ENCODE results near the gene KCNK3.

KCNK3 gene

GRCh38 chr2:26692897-26693849 lies 651 bp downstream of the KCNK3 start:
- DNase-seq, result no peak

DNA sequence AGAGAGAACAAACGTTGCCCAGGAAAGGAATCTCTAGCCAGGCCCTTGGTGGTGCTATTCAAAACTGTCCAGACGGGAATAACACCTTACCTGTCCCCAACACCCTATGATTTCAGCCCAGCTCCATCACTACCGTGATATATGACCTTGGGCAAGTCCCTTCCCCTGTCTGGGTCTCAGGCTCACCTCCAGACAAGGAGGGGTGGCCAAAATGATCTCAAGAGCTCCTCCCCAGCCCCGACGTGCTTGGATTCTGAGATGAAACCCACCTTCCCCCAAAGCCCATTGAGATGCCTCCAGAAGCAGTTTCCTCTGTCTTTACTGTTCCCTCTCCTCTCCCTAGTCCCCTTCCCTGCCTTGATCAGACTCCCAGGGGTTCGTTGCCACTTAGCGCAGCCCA lies 1.5 kb downstream of the KCNK3 start:
- no peak for DNase-seq

DNA sequence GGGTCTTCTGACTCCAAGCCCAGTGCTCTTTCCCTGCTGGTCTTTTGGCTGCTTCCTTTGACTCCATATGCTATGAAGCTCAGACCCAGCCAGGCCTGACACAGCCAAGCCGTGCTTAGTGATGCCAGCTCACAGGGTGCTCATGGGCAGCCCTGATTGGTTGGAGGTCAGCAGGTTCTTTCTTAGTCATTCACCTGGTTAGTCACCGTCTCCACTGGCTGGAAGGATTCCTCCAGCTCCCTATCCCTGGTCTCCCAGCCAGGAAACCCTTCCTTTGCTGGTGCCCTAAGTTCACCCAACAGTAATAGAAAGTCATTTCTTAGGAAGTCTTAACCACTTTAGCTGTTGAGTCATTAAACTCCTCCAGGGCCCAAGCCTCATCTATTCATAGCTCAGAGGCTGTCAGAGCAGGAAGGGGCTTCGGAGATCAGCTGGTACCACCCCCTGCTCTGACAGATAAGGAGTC lies 3.9 kb downstream of the KCNK3 start:
- DNase-seq, result no peak

GRCh38 chr2:26697425-26697824 lies 4.9 kb downstream of the KCNK3 start:
- DNase-seq, result no peak

GRCh38 chr2:26699295-26699694 lies 6.8 kb downstream of the KCNK3 start:
- DNase-seq, result no peak

GRCh38 chr2:26700078-26700477 lies 7.6 kb downstream of the KCNK3 start:
- DNase-seq, result no peak

- no peak for DNase-seq
Observed at GRCh38 chr2:26701596-26701995, 9.1 kb downstream of the KCNK3 start.

DNA sequence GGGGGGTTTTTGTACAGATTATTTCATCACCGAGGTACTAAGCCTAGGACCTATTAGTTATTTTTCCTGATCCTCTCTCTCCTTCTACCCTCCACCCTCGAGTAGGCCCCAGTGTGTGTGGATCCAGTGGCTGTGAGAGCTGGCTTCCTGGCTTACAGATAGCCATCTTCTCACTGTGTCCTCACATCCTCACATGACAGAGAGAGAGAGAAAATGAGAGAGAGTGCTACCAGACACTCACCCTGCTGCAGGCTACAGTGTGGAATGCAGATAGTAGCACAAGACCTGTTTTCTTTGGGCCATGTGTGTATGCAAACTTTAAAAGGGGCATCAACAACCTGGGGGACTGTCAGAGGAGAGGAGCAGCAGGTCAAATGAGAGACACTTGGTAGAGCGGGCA lies 9.5 kb downstream of the KCNK3 start:
- no peak for DNase-seq

GRCh38 chr2:26704441-26704977 lies 12.0 kb downstream of the KCNK3 start:
- DNase-seq, result no peak

DNA sequence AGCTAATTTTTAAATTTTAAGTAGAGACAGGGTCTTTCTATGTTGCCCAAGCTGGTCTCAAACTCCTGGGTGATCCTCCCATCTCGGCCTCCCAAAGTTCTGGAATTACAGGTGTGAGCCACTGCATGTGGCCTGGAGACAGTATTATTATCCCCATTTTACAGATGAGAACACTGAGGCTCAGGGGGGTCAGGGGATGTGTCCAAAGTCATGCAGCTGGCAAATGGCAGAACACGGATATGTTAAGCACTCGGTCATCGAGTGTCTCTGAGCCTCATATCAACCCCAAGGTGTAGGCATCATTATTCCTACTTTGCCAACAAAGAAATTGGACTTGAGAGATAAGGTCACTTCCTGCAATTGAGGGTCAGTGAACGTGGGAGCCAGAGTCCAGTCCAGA lies 12.6 kb downstream of the KCNK3 start:
- DNase-seq, result no peak

DNA sequence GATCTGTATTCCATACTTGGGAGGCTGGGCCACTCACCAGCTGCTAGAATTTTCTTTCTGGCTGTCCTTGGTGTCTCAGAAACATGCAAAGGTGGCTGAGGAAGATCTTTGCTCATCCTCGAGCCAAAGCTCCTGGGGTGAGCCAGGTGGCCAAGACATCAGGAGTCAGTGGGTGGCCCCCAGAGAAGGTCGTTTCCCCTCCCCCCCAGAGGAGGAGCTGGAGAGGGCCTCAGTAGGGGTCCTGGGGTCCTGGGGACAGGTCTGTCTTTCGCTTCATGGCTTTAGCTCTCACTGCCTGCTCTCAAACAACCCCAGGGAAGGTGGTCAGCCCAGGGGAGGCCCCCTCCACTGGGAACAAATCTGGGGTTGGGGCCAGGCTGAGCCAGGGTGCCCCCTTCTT lies 13.6 kb downstream of the KCNK3 start:
- DNase-seq, result no peak

DNA sequence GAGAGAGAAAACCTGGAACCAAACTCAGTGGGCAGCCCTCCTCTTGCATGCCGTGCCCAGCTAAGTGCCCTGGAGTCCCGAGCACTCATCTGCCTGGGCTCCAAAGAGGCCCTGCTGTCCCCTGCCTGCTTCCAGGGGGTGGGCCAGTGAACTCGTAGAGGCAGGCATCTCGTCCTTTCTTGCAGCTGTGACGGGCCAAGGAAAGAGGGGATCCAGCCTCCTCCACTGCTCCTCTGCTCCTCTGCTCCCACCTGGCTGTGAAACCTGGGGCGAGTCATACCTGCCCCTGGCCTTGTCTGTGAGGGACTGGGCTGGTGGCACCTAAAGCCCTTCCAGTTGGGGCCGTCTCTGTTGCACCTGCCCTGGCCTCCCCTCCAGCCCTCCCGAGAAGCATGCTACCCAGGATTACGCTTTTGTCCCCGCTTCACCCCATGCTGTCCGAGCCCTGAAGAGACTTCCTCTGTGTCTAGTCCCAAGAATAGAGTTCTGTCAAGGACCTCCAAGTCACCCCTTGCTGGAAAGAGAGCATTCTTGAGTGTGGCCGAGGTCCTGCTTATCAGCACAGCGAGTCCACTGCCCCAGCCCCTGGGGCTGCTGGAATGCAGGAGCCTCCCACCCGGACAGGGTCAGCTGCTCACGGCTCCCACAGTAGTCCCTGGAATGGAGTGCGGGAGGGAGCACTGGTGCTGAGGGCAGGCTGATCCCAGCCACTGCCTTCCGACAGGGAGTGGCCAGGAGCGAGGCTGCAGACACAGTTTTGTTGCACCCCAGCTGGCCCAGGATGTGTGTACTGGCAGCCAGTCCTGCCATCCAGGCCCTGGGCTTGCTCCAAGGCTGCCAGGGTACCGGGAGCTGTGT lies 14.3 kb downstream of the KCNK3 start:
- DNase-seq, result no peak

- no peak for DNase-seq
Observed at GRCh38 chr2:26707747-26708146, 15.2 kb downstream of the KCNK3 start.

DNA sequence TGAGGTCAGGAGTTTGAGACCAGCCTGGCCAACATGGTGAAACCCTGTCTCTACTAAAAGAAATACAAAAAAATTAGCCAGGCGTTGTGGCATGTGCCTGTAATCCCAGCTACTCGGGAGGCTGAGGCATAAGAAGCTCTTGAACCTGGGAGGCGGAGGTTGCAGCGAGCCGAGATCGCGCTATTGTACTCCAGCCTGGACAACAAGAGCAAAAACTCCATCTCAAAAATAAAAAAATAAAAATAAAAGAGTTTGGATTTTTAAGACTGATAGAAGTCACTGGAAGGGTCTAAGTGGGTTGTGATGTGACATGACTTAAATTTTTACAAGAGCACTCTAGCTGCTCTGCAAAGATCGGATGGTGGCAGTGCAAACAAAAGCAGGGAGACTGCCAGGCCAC lies 15.9 kb downstream of the KCNK3 start:
- no peak for DNase-seq

- no peak for DNase-seq
Observed at GRCh38 chr2:26709323-26710110, 17.0 kb downstream of the KCNK3 start.

DNA sequence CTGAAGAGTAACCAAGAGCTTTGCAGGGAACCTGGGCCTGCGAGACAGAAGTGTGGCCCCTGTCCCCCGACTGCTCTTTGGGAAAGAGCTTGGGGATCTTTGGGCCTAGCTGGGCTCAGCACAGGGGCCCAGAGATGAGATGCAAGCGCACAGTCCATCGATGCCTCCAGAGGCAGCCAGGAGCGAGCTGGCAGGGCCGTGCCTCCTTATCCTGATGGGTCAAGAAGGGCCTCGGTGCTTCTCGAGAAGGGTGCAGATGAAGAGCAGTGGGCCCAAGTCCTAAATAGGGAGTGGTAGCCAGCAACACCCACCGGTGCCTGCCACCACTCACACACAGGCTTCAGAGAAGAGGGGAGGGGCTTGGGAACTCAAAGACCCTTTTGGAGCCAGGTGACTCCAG lies 17.6 kb downstream of the KCNK3 start:
- DNase-seq, result no peak

- no peak for DNase-seq
Observed at GRCh38 chr2:26710743-26711456, 18.4 kb downstream of the KCNK3 start.

DNA sequence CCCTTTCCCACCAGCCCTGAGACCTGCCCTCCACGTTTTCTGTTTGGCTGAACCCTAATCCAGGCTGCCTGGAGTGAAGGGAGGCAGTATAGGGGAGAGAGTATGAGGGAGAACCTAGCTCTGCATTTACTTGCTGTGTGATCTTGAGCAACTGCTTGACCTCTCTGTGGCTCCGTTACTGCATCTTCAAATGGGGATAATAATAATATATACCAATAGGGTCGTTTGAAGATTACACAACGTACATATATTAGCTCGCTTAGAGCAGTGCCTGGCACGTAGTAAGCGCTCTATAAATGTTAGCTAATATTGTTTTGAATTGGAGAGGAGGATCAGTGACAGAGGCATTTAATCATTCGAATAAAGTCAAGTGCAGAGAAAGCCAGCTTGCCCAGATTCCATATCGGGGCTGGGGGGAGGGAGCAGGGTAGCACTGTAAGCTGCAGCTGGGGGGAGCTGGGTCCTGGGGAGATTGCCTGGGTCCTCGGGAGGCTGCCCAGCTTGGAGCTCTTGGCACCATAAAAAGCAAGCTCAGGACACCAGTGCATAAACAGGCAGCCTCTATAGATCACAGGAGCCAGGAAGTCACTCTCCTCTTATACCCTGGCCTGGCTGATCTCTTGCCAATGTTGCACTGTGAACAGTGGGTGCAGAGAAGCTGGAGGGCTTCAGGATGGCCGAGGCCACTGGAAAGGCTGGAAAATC lies 19.1 kb downstream of the KCNK3 start:
- no peak for DNase-seq

- no peak for DNase-seq
Observed at GRCh38 chr2:26712486-26713465, 20.3 kb downstream of the KCNK3 start.

Data from NCI-H187 treated with DMSO at 0.1 percent for 48 hours (cell line).